Measurements from ENCODE around the gene AEN. TPM values are rescaled to one million over a fixed set of nuclear protein-coding genes. Genes with fewer than 3 reads are reported as not detected.

The AEN gene
- total and polyA plus RNA-seq, 2 donors (not counting 3 experiments of a cell fraction or from before 2014, with no cell fraction given) = 34.2 to 35.6 TPM

GRCh38 chr15:88603885-88604284 lies 17.3 kb upstream of the AEN start:
- Histone ChIP-seq H3K9me3 (replicated peaks; ENCODE audit: control insufficient read depth, insufficient read depth, low read length) (no peaks in the 10 kb centered on the region), H3K79me2 (ENCODE audit: control insufficient read depth, insufficient read depth, low read length) (no peaks in the 10 kb centered on the region), H3K36me3 (ENCODE audit: control insufficient read depth in 2 of 2, extremely low read depth in 1 of 2, insufficient read depth in 2 of 2, low read length in 2 of 2) (no peaks in the 10 kb centered on the region), H2AFZ (ENCODE audit: low read depth, low read length) (no peak overlapping the region), H3K27me3 (ENCODE audit: control insufficient read depth in 2 of 2, insufficient read depth in 2 of 2, low read length in 2 of 2) (peaks cover 44 to 52% of the 10 kb centered on the region in 2 experiments), H3K9me1 (replicated peaks; ENCODE audit: control insufficient read depth, extremely low read depth, insufficient read depth, low read length) (no peaks in the 10 kb centered on the region), H4K20me1 (replicated peaks; ENCODE audit: control insufficient read depth, extremely low read depth, insufficient read depth, low read length) (no peaks in the 10 kb centered on the region), H3K27ac (ENCODE audit: insufficient read depth, low read depth, low read length) (no peak overlapping the region), H3K9ac (replicated peaks; ENCODE audit: extremely low read depth, insufficient read depth, low read length) (no peak overlapping the region), H3K4me1 (ENCODE audit: control insufficient read depth, extremely low read depth, insufficient read depth, low read length) (no peaks in the 10 kb centered on the region), H3K4me2 (ENCODE audit: insufficient read depth, low read length) (no peak overlapping the region), H3K4me3 (replicated peaks in 1 of 3; ENCODE audit: insufficient read depth in 1 of 3, low read depth in 1 of 3, low read length in 3 of 3) (no peak overlapping the region)
- no peak for DNase-seq (ENCODE audit: low read depth, low spot score)
- POLR2A ChIA-PET = no interaction called here
- CTCF ChIA-PET = no interaction called here
- TF ChIP-seq MAX (IDR thresholded peaks at IDR 0.05; ENCODE audit: insufficient read depth, insufficient read length) (no peak), EZH2 (IDR thresholded peaks at IDR 0.05; ENCODE audit: borderline replicate concordance, low read depth, low read length, severe bottlenecking) (no peak), POLR2AphosphoS5 (IDR thresholded peaks at IDR 0.05; ENCODE audit: insufficient read depth, low read depth, low read length) (no peak), FOS (IDR thresholded peaks at IDR 0.05; ENCODE audit: borderline replicate concordance, insufficient read depth, low read length) (no peak), POLR2A (IDR thresholded peaks at IDR 0.05; ENCODE audit: low read depth, low read length) (no peak), JUN (IDR thresholded peaks at IDR 0.05; ENCODE audit: borderline replicate concordance, insufficient read depth, insufficient read length, low read depth) (no peak), GATA2 (IDR thresholded peaks at IDR 0.05; ENCODE audit: insufficient read depth, insufficient read length, low read depth, low read length) (no peak), MYC (IDR thresholded peaks at IDR 0.05; ENCODE audit: low read depth, low read length) (no peak), CTCF (IDR thresholded peaks at IDR 0.05; ENCODE audit: extremely low read depth in 1 of 2, insufficient read depth in 1 of 2, low read depth in 1 of 2, low read length in 2 of 2) (no peak)
- no peak for FAIRE-seq
- intact Hi-C loops (cut with micrococcal nuclease) (no loop called here), dilution Hi-C loops (cut with MboI; ENCODE audit: extremely low pct_ligation_motif_present, low sequenced_read_pairs) (no loop called here)
- no TSS peak for BruUV-seq (replicated peaks)
